Trophoblast cell (in vitro differentiated cells and primary cell): ENCODE measurements around the gene EGFR.

Source experiments
- DNase-seq, 2 donors: peaks; one replicate each; pipeline ENCODE4 v3.0.0-alpha.2; 2016
- H2AFZ ChIP-seq: 2 replicates; pipeline ENCODE4 v1.6.1; 2013; ENCODE audit warnings: low read length, moderate library complexity, mild to moderate bottlenecking; ENCODE audit not compliant: insufficient read depth, poor library complexity
- H2AK5ac ChIP-seq: 2 replicates; pipeline ENCODE4 v1.6.1; 2013; ENCODE audit warnings: mild to moderate bottlenecking, low read length
- H2BK120ac ChIP-seq: 2 replicates; pipeline ENCODE4 v1.6.1; 2013; ENCODE audit warnings: low read length, mild to moderate bottlenecking, moderate library complexity; ENCODE audit not compliant: insufficient read depth, poor library complexity
- H2BK12ac ChIP-seq: 2 replicates; pipeline ENCODE4 v1.6.1; 2013; ENCODE audit warnings: mild to moderate bottlenecking, low read length, moderate library complexity
- H2BK5ac ChIP-seq: 2 replicates; pipeline ENCODE4 v1.6.1; 2013; ENCODE audit warnings: low read length, low read depth, moderate library complexity, mild to moderate bottlenecking; ENCODE audit not compliant: poor library complexity
- H3K14ac ChIP-seq: 2 replicates; pipeline ENCODE4 v1.6.1; 2013; ENCODE audit warnings: mild to moderate bottlenecking, low read length
- H3K18ac ChIP-seq: 2 replicates; pipeline ENCODE4 v1.6.1; 2013; ENCODE audit warnings: mild to moderate bottlenecking, low read length
- H3K23ac ChIP-seq: 2 replicates; pipeline ENCODE4 v1.6.1; 2013; ENCODE audit warnings: low read length
- H3K27ac ChIP-seq: 2 replicates; pipeline ENCODE4 v1.5.1; 2013; ENCODE audit warnings: low read depth, mild to moderate bottlenecking, inconsistent platforms, low read length, moderate library complexity
- H3K27me3 ChIP-seq: 2 replicates; pipeline ENCODE4 v1.6.1; 2013; ENCODE audit warnings: inconsistent platforms, mild to moderate bottlenecking, low read length, moderate library complexity; ENCODE audit not compliant: insufficient read depth
- H3K36me3 ChIP-seq, 2 experiments: 1 replicate in 1 of 2; 2 replicates in 1 of 2; pipeline ENCODE4 v1.6.1; 2013; ENCODE audit warnings: low read length in 2 of 2, mild to moderate bottlenecking in 2 of 2, moderate library complexity in 1 of 2; ENCODE audit not compliant: insufficient read depth in 2 of 2, control insufficient read depth in 1 of 2
- H3K4ac ChIP-seq: 2 replicates; pipeline ENCODE4 v1.6.1; 2013; ENCODE audit warnings: low read depth, mild to moderate bottlenecking, low read length, moderate library complexity
- H3K4me1 ChIP-seq, 2 experiments: 1 replicate in 1 of 2; 2 replicates in 1 of 2; pipeline ENCODE4 v1.6.1; 2013; ENCODE audit warnings: low read length in 2 of 2, mild to moderate bottlenecking in 2 of 2, moderate library complexity in 1 of 2; ENCODE audit not compliant: insufficient read depth in 2 of 2, control insufficient read depth in 1 of 2
- H3K4me2 ChIP-seq: 2 replicates; pipeline ENCODE4 v1.6.1; 2013; ENCODE audit warnings: inconsistent platforms, mild to moderate bottlenecking, low read length, moderate library complexity
- H3K4me3 ChIP-seq: 2 replicates; pipeline ENCODE4 v1.5.1; 2013; ENCODE audit warnings: mild to moderate bottlenecking, low read depth, low read length, inconsistent platforms
- H3K79me1 ChIP-seq: one replicate; pipeline ENCODE4 v1.6.1; 2013; ENCODE audit warnings: low read length
- H3K79me2 ChIP-seq: 2 replicates; pipeline ENCODE4 v1.6.1; 2013; ENCODE audit warnings: low read length, mild to moderate bottlenecking; ENCODE audit not compliant: control insufficient read depth, insufficient read depth, poor library complexity
- H3K9ac ChIP-seq: 2 replicates; pipeline ENCODE4 v1.6.1; 2013; ENCODE audit warnings: mild to moderate bottlenecking, low read length
- H3K9me3 ChIP-seq: 2 replicates; pipeline ENCODE4 v1.6.1; 2013; ENCODE audit warnings: low read depth, mild to moderate bottlenecking, control low read depth, inconsistent platforms, low read length; ENCODE audit not compliant: insufficient read depth
- H4K12ac ChIP-seq: 2 replicates; pipeline ENCODE4 v1.6.1; 2013; ENCODE audit warnings: low read depth, mild to moderate bottlenecking, low read length, moderate library complexity
- H4K8ac ChIP-seq: 2 replicates; pipeline ENCODE4 v1.6.1; 2013; ENCODE audit warnings: low read depth, mild to moderate bottlenecking, low read length, moderate library complexity
- H4K91ac ChIP-seq: one replicate; pipeline ENCODE4 v1.6.1; 2013; ENCODE audit warnings: low read depth, mild to moderate bottlenecking, low read length, moderate library complexity
- WGBS: extraction: QIAGEN DNeasy Blood & Tissue Kit; methylation state at CpG from one replicate; pipeline ENCODE4 v1.1.7; 2013; ENCODE audit warnings: missing lambda C conversion rate; ENCODE audit not compliant: insufficient read length, insufficient coverage; ENCODE audit errors: extremely low coverage; 5-methylcytosine and 5-hydroxymethylcytosine counted together

The EGFR gene

GRCh38 chr7:55203300-55203699, 184.5 kb downstream of the EGFR start:
- peaks cover 6% of the 10 kb centered on the region for H3K9me3 ChIP-seq
- H4K12ac ChIP-seq = no peak overlapping the region
- H3K9ac ChIP-seq = no peak overlapping the region
- no peak overlapping the region for H2BK120ac ChIP-seq
- no peak overlapping the region for H2BK12ac ChIP-seq
- H3K36me3 ChIP-seq = peaks cover 38 to 69% of the 10 kb centered on the region in 2 experiments
- no peak overlapping the region for H4K91ac ChIP-seq
- no peak overlapping the region for H2BK5ac ChIP-seq
- no peak overlapping the region for H3K4ac ChIP-seq
- no peaks in the 10 kb centered on the region for H3K79me2 ChIP-seq
- no peaks in the 10 kb centered on the region for H3K4me1 ChIP-seq
- H2AFZ ChIP-seq = no peak overlapping the region
- H3K27me3 ChIP-seq = no peaks in the 10 kb centered on the region
- WGBS = 100% methylated on average over 5 of the region's 7 CpGs
- H3K79me1 ChIP-seq = no peaks in the 10 kb centered on the region
- H3K4me3 ChIP-seq = no peak overlapping the region
- no peak overlapping the region for H4K8ac ChIP-seq
- H3K18ac ChIP-seq = no peak overlapping the region
- no peak for DNase-seq
- H3K27ac ChIP-seq = no peak overlapping the region
- H3K23ac ChIP-seq = peak overlapping the region; percentile 80
- no peak overlapping the region for H2AK5ac ChIP-seq
- H3K14ac ChIP-seq = no peak overlapping the region
- no peak overlapping the region for H3K4me2 ChIP-seq

- Histone ChIP-seq H4K91ac (no peak overlapping the region), H2BK12ac (no peak overlapping the region), H3K14ac (no peak overlapping the region), H3K9ac (no peak overlapping the region), H3K4me2 (no peak overlapping the region), H3K79me1 (no peaks in the 10 kb centered on the region), H4K12ac (no peak overlapping the region), H4K8ac (no peak overlapping the region), H3K4ac (no peak overlapping the region), H2BK5ac (no peak overlapping the region), H3K9me3 (peaks cover 6% of the 10 kb centered on the region), H3K36me3 (peaks cover 32 to 61% of the 10 kb centered on the region in 2 experiments), H3K4me1 (no peaks in the 10 kb centered on the region), H3K23ac (no peak overlapping the region), H2AFZ (no peak overlapping the region), H3K18ac (no peak overlapping the region), H2AK5ac (no peak overlapping the region), H2BK120ac (no peak overlapping the region), H3K27ac (no peak overlapping the region), H3K4me3 (no peak overlapping the region), H3K79me2 (no peaks in the 10 kb centered on the region), H3K27me3 (no peaks in the 10 kb centered on the region)
- no CpG with 5 or more reads among the region's 16 CpGs for WGBS
- DNase-seq = peak; percentile 82 to 92
Measured at GRCh38 chr7:55205124-55205955, 186.5 kb downstream of the EGFR start.

- no peak overlapping the region for H4K91ac ChIP-seq
- no CpG with 5 or more reads among the region's 9 CpGs for WGBS
Measured at GRCh38 chr7:55206235-55207029, 187.6 kb downstream of the EGFR start.

GRCh38 chr7:55207436-55208125, 188.8 kb downstream of the EGFR start:
- no CpG with 5 or more reads among the region's 4 CpGs for WGBS
- H3K79me2 ChIP-seq = no peaks in the 10 kb centered on the region

More at GRCh38 chr7:55206235-55207029, 187.6 kb downstream of the EGFR start:
- H3K9ac ChIP-seq = no peak overlapping the region
- H2AK5ac ChIP-seq = no peak overlapping the region
- no peak overlapping the region for H3K27ac ChIP-seq
- no peak overlapping the region for H3K18ac ChIP-seq
- no peaks in the 10 kb centered on the region for H3K4me1 ChIP-seq
- H2BK5ac ChIP-seq = no peak overlapping the region
- H3K79me2 ChIP-seq = no peaks in the 10 kb centered on the region
- no peak overlapping the region for H4K8ac ChIP-seq
- no peak overlapping the region for H2BK120ac ChIP-seq
- no peak overlapping the region for H2AFZ ChIP-seq
- no peaks in the 10 kb centered on the region for H3K27me3 ChIP-seq
- H3K4me3 ChIP-seq = no peak overlapping the region
- no peak overlapping the region for H2BK12ac ChIP-seq
- H4K12ac ChIP-seq = no peak overlapping the region
- H3K36me3 ChIP-seq = peaks cover 26 to 53% of the 10 kb centered on the region in 2 experiments
- no peak overlapping the region for H3K4ac ChIP-seq
- H3K79me1 ChIP-seq = no peaks in the 10 kb centered on the region
- no peak overlapping the region for H3K14ac ChIP-seq
- H3K9me3 ChIP-seq = peaks cover 6% of the 10 kb centered on the region
- DNase-seq = peak; percentile 80 to 95
- H3K23ac ChIP-seq = no peak overlapping the region
- H3K4me2 ChIP-seq = no peak overlapping the region

More at GRCh38 chr7:55207436-55208125, 188.8 kb downstream of the EGFR start:
- peaks cover 6% of the 10 kb centered on the region for H3K9me3 ChIP-seq
- H3K4me3 ChIP-seq = no peak overlapping the region
- no peak overlapping the region for H2BK12ac ChIP-seq
- H2AK5ac ChIP-seq = no peak overlapping the region
- H2BK5ac ChIP-seq = no peak overlapping the region
- no peak for DNase-seq
- H2AFZ ChIP-seq = no peak overlapping the region
- H3K14ac ChIP-seq = no peak overlapping the region
- H2BK120ac ChIP-seq = no peak overlapping the region
- no peak overlapping the region for H3K4me2 ChIP-seq
- no peak overlapping the region for H3K18ac ChIP-seq
- H3K9ac ChIP-seq = no peak overlapping the region
- H4K91ac ChIP-seq = no peak overlapping the region
- H3K36me3 ChIP-seq = peaks cover 19 to 43% of the 10 kb centered on the region in 2 experiments
- H3K27me3 ChIP-seq = no peaks in the 10 kb centered on the region
- no peaks in the 10 kb centered on the region for H3K79me1 ChIP-seq
- no peak overlapping the region for H3K23ac ChIP-seq
- H3K27ac ChIP-seq = no peak overlapping the region
- no peak overlapping the region for H4K12ac ChIP-seq
- H3K4ac ChIP-seq = no peak overlapping the region
- H3K4me1 ChIP-seq = peaks cover 2 to 5% of the 10 kb centered on the region in 2 experiments
- no peak overlapping the region for H4K8ac ChIP-seq
